Skeletal muscle tissue (tissue), 4 donors: ENCODE results near the gene KRTAP4-16. TPM values are rescaled to one million over a fixed set of nuclear protein-coding genes. Genes with fewer than 3 reads are reported as not detected.
"Not testable (repeated sequence)": the region's sequence is repeated elsewhere in the genome, so short reads cannot be mapped to it uniquely, and the experiment has no call there.

Experiments used
- H3K27ac ChIP-seq: one replicate; pipeline ENCODE4 v1.7.0; 2013; ENCODE audit warnings: mild to moderate bottlenecking, low read depth, low read length, inconsistent platforms
- H3K27me3 ChIP-seq, 3 donors: one replicate each; pipeline ENCODE4 v1.7.0; 2013; ENCODE audit warnings: low read length in 3 of 3; ENCODE audit not compliant: control insufficient read depth in 3 of 3, insufficient read depth in 3 of 3
- H3K36me3 ChIP-seq, 3 donors: one replicate each; pipeline ENCODE4 v1.7.0; 2013; ENCODE audit warnings: low read length in 3 of 3; ENCODE audit not compliant: control insufficient read depth in 3 of 3, insufficient read depth in 3 of 3
- H3K4me1 ChIP-seq, 3 donors: one replicate each; pipeline ENCODE4 v1.7.0; 2013; ENCODE audit warnings: low read length in 3 of 3, mild to moderate bottlenecking in 3 of 3; ENCODE audit not compliant: control insufficient read depth in 3 of 3, insufficient read depth in 3 of 3
- H3K4me3 ChIP-seq, 3 donors: one replicate each; pipeline ENCODE4 v1.7.0; 2013; ENCODE audit warnings: low read length in 3 of 3
- H3K9ac ChIP-seq, 3 donors: one replicate each; pipeline ENCODE4 v1.7.0; 2013; ENCODE audit warnings: low read length in 3 of 3, mild to moderate bottlenecking in 3 of 3, moderate library complexity in 2 of 3, low read depth in 1 of 3
- H3K9me3 ChIP-seq, 3 donors: one replicate each; pipeline ENCODE4 v1.7.0; 2013; ENCODE audit warnings: low read length in 3 of 3; ENCODE audit not compliant: control insufficient read depth in 3 of 3
- total RNA-seq: library from RNA; depleted of rRNA; stranded (reverse); fragments of >200 nt; gene quantifications from one replicate; pipeline ENCODE4 v1.2.3, GENCODE V29; 2014
- donor health status: Osteomylitis.

KRTAP4-16 gene
- total RNA-seq, 1 donor from 2014 or later: not detected

DNA sequence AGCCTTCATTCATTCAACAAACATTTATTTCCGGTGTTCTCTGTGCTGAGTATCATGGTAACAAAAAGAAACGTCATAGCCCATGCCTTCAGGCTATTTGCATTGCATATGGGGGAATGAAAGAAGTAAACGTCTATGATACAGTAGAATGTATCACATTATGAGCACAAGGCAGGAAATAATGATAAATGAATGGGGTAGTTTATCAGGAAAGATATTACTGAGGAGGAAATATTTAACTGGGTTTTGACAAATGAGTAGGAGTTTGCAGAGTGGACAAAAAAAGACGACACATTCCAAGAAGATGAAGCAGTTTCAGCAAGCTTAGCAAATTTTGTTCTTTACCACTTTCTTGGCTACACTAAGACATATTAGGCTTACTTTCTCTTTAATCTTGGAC is 19.4 kb downstream of the KRTAP4-16 start:
- H3K27me3 ChIP-seq: no peaks in the 10 kb centered on the region
- H3K27ac ChIP-seq: no peak overlapping the region
- H3K4me3 ChIP-seq: no peak overlapping the region
- H3K4me1 ChIP-seq: no peaks in the 10 kb centered on the region
- no peaks in the 10 kb centered on the region for H3K9me3 ChIP-seq
- H3K36me3 ChIP-seq: no peaks in the 10 kb centered on the region
- no peak overlapping the region for H3K9ac ChIP-seq

DNA sequence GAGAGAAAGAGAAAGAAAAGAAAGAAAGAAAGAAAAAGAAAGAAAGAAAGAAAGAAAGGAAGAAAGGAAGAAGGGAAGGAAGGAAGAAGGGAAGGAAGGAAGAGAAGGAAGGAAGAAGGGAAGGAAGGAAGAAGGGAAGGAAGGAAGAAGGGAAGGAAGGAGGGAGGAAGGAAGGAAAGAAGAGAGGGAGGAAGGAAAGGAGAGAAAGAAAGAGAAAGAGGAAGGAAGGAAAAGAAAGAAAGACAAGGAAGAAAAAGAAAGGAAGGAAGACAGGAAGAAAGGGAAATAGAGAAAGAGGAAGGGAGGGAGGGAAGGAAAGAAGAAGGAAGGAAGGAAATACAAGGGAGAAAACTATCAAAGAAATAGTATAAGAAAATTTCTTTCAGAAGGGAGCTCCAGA is 25.2 kb downstream of the KRTAP4-16 start:
- Histone ChIP-seq H3K27ac (no peak overlapping the region), H3K4me1 (no peaks in the 10 kb centered on the region), H3K9me3 (no peaks in the 10 kb centered on the region), H3K9ac (no peak overlapping the region), H3K27me3 (peaks cover 0 to 6% (median 6%) of the 10 kb centered on the region in 3 donors), H3K4me3 (no peak overlapping the region), H3K36me3 (no peaks in the 10 kb centered on the region)

DNA sequence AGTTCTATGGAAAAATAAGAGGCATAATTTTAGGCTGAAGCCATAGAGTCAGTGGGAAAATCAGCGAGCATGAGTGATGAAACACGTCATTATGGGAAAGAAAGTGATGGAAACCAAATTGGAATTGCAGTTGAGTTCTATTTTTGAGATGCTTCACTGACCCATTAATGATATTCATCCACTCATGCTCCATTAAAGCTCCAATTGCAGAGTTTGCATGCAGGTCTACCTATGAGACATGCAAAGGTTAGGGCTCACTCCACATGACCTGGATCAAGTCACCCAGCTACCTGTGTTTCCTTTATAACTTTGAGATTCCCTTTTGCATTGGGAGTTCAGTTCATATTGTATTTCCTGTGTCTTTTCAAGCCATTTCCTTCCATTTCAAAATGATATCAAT is 28.3 kb downstream of the KRTAP4-16 start:
- H3K9ac ChIP-seq: no peak overlapping the region
- peaks cover 0 to 6% (median 6%) of the 10 kb centered on the region in 3 donors for H3K27me3 ChIP-seq
- no peaks in the 10 kb centered on the region for H3K9me3 ChIP-seq
- no peak overlapping the region for H3K4me3 ChIP-seq
- no peak overlapping the region for H3K27ac ChIP-seq
- H3K36me3 ChIP-seq: no peaks in the 10 kb centered on the region
- H3K4me1 ChIP-seq: no peaks in the 10 kb centered on the region

DNA sequence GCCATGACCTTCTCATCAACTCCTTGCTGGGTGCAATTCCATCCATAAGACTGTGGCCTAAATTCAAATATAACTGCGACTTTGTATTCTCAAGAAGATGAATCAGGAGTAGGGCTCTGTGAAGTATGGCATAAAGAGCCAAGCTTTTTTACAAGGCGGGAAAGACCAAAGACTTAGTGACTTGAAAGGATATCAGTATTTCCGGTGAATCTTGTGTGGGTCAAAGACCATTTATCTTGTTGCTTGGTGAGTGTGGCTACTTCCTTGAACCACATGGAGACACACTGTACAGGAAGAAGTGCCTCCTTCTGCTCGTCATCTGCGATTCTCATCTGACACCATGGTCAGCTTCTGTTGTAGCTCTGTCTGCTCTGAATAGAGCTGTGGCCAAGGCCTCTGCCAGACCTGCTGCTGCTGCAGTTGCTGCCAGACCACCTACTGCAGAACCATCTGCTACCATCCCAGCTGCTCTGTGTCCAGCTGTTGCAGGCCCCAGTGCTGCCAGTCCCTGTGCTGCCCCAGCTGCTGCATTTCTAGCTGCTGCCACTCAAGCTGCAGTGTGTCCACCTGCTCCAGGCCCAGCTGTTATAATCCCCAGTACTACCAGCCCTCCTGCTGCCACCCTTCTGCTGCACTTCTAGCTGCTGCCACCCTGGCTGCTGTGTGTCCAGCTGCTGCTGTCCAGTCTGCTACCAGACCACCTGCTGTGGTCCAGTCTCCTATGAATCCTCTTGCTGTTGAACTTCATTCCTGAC is 30.2 kb downstream of the KRTAP4-16 start:
- Histone ChIP-seq H3K27me3 (peaks cover 0 to 6% (median 6%) of the 10 kb centered on the region in 3 donors), H3K9ac (no peak overlapping the region), H3K4me1 (no peaks in the 10 kb centered on the region)

DNA sequence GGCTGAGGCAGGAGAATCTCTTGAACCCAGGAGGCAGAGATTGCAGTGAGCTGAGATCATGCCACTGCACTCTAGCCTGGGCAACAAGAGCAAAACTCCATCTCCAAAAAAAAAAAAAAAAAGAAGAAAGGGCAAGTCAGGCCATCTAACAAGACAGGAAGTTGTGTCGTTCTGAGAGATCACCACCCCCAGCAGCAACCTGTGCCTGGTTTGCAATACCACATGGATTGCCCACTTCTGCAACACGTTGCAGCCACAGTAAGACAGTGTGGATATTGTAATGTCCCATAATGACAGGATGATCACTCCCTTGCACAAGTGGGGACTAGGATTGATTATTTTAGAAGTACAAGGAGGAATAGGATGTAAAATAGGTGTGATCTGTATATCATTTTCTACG is 33.0 kb downstream of the KRTAP4-16 start:
- Histone ChIP-seq H3K9me3 (no peaks in the 10 kb centered on the region), H3K9ac (no peak overlapping the region), H3K4me1 (no peaks in the 10 kb centered on the region), H3K27me3 (peaks cover 3 to 6% (median 3%) of the 10 kb centered on the region in 3 donors), H3K27ac (no peak overlapping the region), H3K4me3 (no peak overlapping the region), H3K36me3 (no peaks in the 10 kb centered on the region)

More for the DNA sequence above, 30.2 kb downstream of the KRTAP4-16 start:
- no peak overlapping the region for H3K4me3 ChIP-seq
- no peaks in the 10 kb centered on the region for H3K36me3 ChIP-seq
- no peaks in the 10 kb centered on the region for H3K9me3 ChIP-seq
- no peak overlapping the region for H3K27ac ChIP-seq

DNA sequence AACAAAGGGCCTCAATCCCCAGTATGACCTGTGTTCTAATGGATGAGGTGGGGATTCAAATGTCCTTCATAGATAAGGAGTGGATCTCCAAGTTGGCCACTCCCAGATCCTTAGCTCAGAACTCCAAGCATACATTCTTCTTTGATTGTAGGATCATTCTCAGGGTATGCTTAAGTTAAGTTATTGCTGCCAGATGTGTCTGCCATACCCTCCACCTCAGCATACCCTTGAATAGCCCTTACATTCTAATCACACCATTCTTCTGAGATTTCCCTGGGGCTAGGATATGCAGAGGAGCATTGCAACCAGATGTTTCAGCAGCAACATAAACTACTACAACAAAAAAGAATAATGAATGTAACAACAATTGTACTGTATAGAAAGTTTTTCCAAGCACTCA is 34.7 kb downstream of the KRTAP4-16 start:
- Histone ChIP-seq H3K27ac (no peak overlapping the region), H3K4me1 (no peaks in the 10 kb centered on the region), H3K9me3 (no peaks in the 10 kb centered on the region), H3K9ac (no peak overlapping the region), H3K4me3 (no peak overlapping the region), H3K27me3 (peaks cover 6 to 9% (median 7%) of the 10 kb centered on the region in 3 donors), H3K36me3 (no peaks in the 10 kb centered on the region)

DNA sequence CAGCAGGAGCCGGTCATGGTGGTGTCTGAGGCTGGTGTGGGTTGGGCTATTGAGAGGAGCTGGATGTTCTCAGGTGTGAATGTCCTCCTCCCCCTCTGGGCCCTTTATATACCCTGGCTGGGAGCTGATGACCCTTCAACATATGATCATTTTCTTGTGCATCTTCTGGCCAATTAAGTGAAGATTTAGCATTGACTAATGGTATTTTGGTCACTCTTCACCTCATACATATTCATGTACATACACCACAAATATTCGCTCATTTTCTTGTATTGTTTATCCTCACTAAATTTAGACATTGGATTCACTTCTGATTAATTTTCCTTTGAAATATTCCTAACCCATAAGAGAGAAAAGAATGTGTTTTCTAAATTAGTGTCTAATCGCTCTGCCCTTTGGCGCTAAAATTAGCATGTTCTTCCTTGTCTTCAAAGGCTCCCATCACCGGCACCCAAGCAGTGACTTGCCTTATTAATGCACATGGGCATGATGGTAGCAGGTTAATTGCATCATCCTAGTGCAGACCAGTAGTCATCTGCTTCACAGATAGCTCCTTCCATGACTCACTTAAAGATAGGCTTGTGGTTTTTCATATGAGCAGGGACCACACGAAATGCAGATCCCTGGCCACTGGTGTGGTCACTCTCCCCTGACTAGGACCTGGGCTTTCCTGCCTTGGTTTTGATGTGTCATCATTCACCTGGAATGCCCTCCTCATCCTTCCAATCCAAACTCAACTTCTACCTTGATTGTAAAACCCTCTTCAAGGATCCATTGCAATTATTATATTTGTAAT is 36.0 kb downstream of the KRTAP4-16 start, which contains the start of gene KRTAP2-4:
Gene KRTAP2-4 (minus strand): TSS at position 51 of the 796 bp plus-strand sequence. CDS start 34 bp downstream, at position 17.
- Histone ChIP-seq H3K27me3 (peaks cover 3 to 9% (median 7%) of the 10 kb centered on the region in 3 donors), H3K36me3 (no peaks in the 10 kb centered on the region), H3K27ac (no peak within 1 kb of the TSS), H3K9ac (no peak within 1 kb of the TSS), H3K4me1 (no peaks in the 10 kb centered on the region), H3K9me3 (no peaks in the 10 kb centered on the region), H3K4me3 (no peak within 1 kb of the TSS)

DNA sequence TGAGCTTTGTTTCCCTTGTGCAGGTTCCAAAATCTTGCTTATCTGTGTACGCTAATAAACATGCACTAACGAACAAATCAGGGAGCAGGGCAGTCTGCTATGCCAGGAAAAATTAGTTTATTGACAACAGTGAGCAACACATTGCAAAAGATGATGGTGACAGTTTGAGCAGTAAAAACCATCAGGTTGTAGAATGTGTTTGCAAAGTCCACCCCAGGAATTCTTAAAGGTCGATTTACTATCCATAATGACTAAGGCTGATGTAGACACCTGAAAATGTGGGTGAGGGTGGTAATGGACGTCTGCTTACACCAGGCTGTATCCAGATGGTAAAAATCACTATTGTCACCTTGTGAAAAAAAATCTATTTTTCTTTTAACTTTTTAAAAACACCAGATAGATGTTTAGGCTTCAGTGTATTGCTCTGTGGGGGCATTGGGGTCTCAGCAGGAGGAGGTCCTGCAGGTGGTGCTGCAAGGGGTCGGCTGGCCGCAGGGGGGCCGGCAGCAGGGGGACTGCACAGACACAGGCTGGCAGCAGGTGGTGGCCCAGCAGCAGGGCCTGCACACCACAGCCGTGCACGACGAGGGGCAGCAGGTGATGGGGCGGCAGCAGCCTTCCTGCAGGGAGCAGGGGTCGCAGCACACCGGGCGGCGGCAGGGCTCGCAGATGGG is 36.9 kb downstream of the KRTAP4-16 start:
- H3K4me3 ChIP-seq, H3K9ac ChIP-seq, H3K9me3 ChIP-seq, H3K4me1 ChIP-seq, H3K27ac ChIP-seq, H3K36me3 ChIP-seq: not testable (repeated sequence)
- H3K27me3 ChIP-seq: peaks cover 5 to 12% (median 9%) of the 10 kb centered on the region in 3 donors

DNA sequence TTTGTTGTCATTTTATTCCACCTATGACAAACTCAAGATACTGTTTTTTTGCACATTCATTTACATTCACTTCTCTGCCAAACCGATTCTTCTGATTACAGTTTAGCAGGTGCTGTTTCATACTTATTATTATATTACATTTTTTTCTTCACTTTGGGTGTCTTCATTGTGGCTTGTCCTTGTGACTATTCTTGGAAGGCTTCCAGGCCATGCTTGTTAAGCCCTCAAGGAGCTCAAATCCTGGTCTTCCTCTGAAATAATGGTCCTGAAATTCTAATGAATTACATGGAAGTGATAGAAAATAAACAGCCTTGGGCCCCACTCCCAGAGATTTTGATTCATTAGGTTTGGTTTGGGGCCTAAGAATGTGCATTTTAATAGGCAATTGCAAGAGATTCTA is 37.7 kb downstream of the KRTAP4-16 start:
- H3K27ac ChIP-seq: no peak overlapping the region
- no peak overlapping the region for H3K4me3 ChIP-seq
- peaks cover 10 to 18% (median 11%) of the 10 kb centered on the region in 3 donors for H3K27me3 ChIP-seq
- H3K36me3 ChIP-seq: no peaks in the 10 kb centered on the region
- no peaks in the 10 kb centered on the region for H3K9me3 ChIP-seq
- no peaks in the 10 kb centered on the region for H3K4me1 ChIP-seq
- H3K9ac ChIP-seq: no peak overlapping the region
